HG02623 (cell line): ENCODE results near the gene ZC3H10.
"Not testable (repeated sequence)": the region's sequence is repeated elsewhere in the genome, so short reads cannot be mapped to it uniquely, and the experiment has no call there.

Experiments used
- ATAC-seq: cut with Tn5 transposase; IDR thresholded peaks from one replicate; pipeline ENCODE4 v1.9.1; 2021; ENCODE audit warnings: moderate library complexity; ENCODE audit not compliant: unreplicated experiment

Gene ZC3H10

GRCh38 chr12:56117778-56118687 lies at the start of gene ZC3H10:
ZC3H10 (plus strand) TSS chr12:56118266; CDS start chr12:56120563, 2,297 bp downstream.
- peak; percentile 84 for ATAC-seq

- no peak for ATAC-seq
These were observed 46.4 kb upstream of the ZC3H10 start for GRCh38 chr12:56071648-56072047.

- ATAC-seq = no peak
These were observed 43.7 kb upstream of the ZC3H10 start for GRCh38 chr12:56074396-56074795.

- not testable (repeated sequence) for ATAC-seq
These were observed 40.1 kb upstream of the ZC3H10 start for GRCh38 chr12:56077966-56078365.

- ATAC-seq = no peak
These were observed 39.6 kb upstream of the ZC3H10 start for GRCh38 chr12:56078427-56078826.

GRCh38 chr12:56078931-56079722 lies 38.9 kb upstream of the ZC3H10 start:
- no peak for ATAC-seq

GRCh38 chr12:56079723-56080555 lies 38.1 kb upstream of the ZC3H10 start, which contains the start of gene ERBB3:
ERBB3 (plus strand) TSS chr12:56080165; CDS start chr12:56080301, 136 bp downstream.
- no peak for ATAC-seq

GRCh38 chr12:56080556-56081138 lies 37.4 kb upstream of the ZC3H10 start:
- no peak for ATAC-seq

GRCh38 chr12:56081393-56082347 lies 36.4 kb upstream of the ZC3H10 start:
- no peak for ATAC-seq

- no peak for ATAC-seq
These were observed 35.7 kb upstream of the ZC3H10 start for GRCh38 chr12:56082382-56082781.

- no peak for ATAC-seq
These were observed 35.1 kb upstream of the ZC3H10 start for GRCh38 chr12:56082967-56083366.

- ATAC-seq = no peak
These were observed 33.0 kb upstream of the ZC3H10 start for GRCh38 chr12:56084958-56085543.

- ATAC-seq = no peak
These were observed 32.0 kb upstream of the ZC3H10 start for GRCh38 chr12:56086096-56086495.

GRCh38 chr12:56086608-56087007 lies 31.5 kb upstream of the ZC3H10 start:
- no peak for ATAC-seq

- no peak for ATAC-seq
These were observed 30.8 kb upstream of the ZC3H10 start for GRCh38 chr12:56087220-56087619.

GRCh38 chr12:56097738-56098137 lies 20.3 kb upstream of the ZC3H10 start:
- ATAC-seq = no peak

GRCh38 chr12:56098592-56098991 lies 19.5 kb upstream of the ZC3H10 start:
- no peak for ATAC-seq

- no peak for ATAC-seq
These were observed 18.3 kb upstream of the ZC3H10 start for GRCh38 chr12:56099787-56100186.

GRCh38 chr12:56101045-56101444 lies 17.0 kb upstream of the ZC3H10 start:
- no peak for ATAC-seq
